Dermis microvascular lymphatic vessel endothelial cell (primary cell): ENCODE data around the gene UBE2J1. TPM values are rescaled to one million over a fixed set of nuclear protein-coding genes. Genes with fewer than 3 reads are reported as not detected.
A peak's percentile ranks its signal among the peaks of the same experiment; 100 is the strongest.

ENCODE experiments used
- DNase-seq, 2 donors: peaks; one replicate each; pipeline versions ENCODE4 v3.0.0 to v3.0.0-alpha.2; 2010; ENCODE audit warnings: low read depth in 2 of 2
- total RNA-seq: library from RNA; depleted of rRNA; stranded (reverse); fragments of >200 nt; gene quantifications from 2 replicates; pipeline ENCODE4 v1.2.1, GENCODE V29; 2014

Gene UBE2J1
- total RNA-seq, 1 donor from 2014 or later = 56.6 TPM

DNA sequence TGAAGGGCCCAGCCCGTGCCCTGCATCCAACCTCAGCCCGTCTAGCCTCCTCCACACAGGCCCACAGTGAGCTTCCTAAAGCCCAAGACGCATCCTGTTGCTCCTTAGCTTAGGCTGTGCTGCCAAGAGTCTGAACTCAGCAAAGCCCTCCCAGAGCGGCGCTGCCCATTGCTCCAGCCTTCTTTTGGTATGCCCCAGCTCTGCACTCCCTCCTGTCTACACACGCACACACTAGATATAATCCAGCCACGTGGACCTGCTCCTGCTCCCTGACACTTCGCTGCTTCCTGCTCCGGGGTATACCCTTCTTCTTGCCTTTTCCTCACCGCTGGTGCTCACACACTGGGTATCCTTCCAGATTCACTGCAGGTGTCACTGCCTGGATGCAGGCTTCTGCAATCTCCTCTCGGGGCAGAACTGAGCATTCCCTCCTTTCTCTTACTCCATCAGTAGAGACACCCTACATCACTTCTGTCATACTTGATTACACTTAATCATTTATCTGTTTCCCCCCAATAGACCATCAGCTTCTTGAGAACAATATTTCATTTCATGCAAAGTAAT, 61.2 kb downstream of the UBE2J1 start:
- no peak for DNase-seq

DNA sequence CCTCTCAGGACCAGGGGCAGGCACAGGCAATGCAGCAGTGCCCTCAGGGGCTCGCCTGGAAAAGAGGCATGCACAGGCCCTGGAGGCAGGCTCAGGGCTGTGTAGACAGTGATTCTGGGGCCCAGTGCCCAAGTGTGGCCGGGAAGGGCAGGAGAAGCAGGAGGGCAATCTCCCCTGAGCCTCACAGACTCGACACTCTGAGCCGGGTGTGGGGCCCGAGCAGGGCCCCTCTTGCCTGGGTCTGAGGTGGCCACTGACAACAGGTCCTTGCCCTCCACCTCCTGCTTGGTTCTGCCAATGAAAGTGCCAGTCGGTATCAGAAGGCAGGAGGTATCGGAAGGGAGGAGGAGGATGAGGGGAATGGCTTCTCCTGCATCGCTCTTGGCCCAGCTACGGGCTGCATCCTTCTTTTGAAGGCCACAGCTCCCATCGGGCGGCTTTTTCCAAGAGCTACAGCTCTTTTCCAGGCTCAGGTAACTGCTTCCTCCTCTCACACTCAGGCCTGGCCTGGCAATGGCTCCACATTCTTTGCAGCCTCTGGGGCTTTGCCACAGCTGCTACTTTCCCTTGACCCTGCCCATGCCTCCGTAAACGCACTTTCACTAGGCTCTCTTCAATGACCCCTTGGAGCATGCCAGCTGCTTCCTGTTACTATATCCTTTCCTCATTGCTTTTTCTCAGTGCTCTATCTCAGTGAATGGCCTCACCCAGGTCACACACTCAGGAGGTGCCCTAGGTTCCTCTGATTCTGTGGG, 61.9 kb downstream of the UBE2J1 start:
- DNase-seq = no peak

DNA sequence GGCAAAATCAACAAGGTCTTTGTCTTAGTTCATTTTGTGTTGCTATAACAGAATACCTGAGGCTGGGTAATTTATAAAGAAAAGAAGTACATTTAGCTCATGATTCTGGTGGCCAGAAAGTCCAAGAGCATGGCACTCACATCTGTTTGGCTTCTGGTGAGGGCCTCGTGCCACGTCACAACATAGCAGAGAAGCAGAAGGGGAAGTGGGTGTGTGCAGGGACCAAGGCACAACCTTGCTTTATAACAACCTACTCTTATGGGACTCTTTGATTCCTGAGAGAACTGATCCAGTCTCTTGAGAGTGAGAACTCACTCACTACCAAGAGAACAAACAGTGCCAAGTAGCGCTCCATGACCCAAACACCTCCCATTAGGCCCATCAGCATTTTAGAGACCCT, 62.8 kb downstream of the UBE2J1 start:
- DNase-seq = no peak

DNA sequence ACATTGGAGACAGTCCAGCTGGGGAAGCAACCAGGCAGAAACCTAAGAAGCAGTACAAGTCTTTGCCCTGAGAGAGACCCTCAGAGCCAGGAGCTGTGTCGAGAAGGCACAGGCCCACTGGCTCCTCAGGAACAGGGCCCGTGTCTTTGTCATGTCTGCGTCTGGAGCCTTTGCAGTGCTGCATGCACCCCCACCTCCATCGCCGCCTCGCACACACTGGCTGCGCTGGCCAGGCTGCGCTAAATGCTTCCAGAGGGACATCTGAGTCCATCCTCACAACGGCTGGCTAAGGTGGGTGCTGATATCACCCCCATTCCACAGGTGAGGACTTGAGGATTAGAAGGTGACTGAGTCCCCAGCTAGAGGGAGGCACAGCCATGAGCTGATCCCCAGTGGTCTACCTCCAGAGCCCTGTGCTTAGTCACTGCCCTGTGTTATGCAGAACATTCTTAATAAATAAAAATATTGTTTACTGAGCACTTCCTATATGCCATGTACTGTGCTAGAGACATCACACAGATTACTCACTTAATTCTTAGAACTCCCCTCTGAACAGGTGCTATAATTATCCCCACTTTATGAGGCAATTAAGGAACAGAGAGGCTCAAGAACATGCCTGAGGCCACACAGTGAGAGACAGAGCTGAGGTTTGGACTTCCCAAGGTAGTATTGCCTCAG, 65.0 kb downstream of the UBE2J1 start:
- no peak for DNase-seq

DNA sequence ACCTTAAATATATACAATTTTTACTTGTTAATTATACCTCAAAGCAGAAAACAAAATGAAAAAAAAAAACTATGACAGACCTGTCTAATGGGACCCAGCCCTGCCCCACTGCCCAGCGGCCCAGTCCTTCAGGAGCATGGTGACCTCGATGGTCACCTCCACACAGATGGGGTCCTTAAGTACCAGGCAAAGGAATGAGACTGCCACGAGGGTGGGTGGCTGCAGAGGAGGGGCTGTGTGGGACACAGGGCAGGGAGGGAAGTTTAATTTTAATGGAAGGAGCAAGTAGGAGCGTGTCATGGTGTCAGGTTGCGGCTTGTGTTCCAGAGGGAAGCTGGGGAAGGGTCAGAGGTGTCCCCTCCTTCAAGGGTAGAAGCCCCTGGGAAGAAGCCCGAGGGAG, 66.0 kb downstream of the UBE2J1 start:
- DNase-seq = no peak

DNA sequence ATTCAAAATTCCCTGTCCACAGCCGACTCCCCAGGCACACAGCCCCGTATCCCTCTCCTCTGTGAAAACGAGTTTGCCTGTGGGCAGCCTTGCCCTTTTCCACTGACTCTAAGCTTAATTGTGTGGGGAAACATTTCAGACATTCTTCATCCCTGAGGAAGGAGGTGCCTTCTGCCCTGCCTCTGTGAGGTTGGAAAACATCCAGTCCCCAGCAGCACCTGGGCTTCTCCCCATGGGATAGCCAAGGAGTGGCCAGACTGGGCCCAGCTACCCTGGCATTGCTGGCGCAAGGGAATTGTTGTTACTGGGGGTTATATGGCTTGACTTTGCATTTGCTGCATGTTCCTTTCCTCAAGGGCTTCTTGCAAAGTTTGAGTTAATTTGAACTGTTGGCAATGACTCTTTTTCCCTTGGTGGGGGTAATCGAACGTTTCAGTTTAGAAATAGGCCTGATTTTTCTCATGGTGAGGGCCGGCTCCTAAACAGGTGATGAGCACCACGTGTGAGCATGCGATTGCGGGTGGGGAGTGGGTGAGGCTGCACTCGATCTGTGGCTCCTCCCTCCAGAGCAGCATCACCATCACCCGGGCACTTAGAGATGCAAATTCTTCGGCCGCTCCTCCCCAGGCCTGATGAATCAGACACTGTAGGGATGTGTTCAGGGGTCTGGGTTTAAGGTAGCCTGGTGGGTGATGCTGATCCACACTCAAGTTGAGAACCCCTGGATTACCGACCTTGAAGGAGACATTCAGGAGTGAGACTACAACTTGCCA, 67.4 kb downstream of the UBE2J1 start:
- DNase-seq = no peak

DNA sequence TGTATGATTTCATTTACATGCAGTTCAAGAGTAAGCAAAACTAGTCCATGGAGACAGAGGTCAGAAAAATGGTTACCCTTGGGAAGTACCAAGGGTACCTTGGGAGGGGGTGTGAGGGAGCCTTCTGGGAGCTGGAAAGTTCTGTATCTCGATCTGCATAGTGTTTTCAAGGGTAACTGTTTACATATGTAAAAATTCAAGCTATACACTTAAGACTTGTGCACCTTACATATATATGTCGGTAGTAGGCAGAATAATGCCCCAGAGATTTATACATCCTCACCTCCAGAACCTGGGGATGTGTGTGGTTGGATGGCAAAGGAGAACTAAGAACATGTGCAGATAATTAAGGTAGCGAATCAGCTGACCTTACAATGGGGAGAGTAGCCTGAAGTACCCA, 68.4 kb downstream of the UBE2J1 start:
- no peak for DNase-seq

DNA sequence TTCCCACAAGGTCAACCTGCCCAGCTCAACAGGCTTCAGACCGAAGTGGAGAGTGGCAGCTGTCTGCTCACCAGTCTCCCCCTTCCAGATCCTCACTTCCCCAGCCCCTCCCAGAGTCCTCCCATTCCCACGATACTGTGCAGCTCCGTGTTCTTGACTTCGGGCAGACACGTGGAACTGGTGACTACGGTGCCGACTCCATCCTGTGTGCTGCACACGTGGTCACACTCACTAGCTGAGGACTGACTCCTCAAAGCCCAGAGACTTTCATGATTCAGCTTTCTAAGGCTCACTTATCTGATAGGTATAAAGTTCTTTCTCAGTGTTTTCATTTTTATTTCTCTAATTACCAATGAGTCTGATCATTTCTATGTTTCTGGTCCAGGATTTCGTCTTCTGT, 69.8 kb downstream of the UBE2J1 start:
- DNase-seq = no peak

DNA sequence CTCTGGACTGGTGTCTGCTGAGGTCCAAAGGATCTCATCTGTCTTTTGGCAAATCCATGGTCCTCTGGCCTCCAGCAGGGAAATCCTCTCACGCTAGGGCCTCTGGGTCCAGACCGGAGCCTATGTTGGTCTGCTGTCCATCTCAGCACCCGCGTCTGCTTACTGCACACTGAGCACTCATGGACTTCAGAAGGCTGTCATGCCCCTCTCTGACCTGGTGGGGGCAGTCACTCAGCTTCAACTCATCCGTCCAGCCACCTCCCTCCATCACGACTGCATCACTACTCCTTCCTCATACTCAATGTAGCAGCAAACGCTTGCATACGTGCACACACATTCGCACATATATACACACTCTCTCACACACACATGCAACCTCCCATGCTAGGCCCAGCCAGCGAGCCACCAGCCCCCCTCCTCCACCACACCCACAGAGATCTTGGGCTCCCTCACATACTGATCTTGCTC, 70.7 kb downstream of the UBE2J1 start:
- DNase-seq = peak in 1 of 2 donors; percentile 70

DNA sequence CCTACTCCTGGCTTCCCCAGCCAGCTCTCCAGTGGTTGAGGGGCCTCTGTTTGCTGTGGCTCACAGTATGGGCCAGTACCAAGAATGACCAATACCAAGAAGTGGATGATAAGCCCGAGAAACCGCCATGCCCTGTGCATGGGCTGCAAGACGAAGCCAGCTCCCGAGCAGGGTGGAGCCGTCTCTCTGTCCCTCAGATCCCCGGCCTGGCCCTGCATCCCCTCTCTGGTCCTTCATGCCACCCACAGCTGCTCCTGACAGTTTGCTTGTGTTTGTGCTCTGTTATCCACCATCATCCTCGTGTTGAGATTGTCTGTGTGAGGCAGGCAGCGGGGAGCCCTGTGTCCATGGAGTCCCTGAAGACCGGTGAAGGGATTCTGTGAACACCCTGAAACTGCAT, 73.6 kb downstream of the UBE2J1 start:
- no peak for DNase-seq

Other genes with a start within 250 kb of the UBE2J1 start
- gene SRSF12, start 234.7 kb downstream of the UBE2J1 start, total RNA-seq = under 0.01 and 0.13 TPM in 2 replicates
- gene PM20D2, start 206.7 kb downstream of the UBE2J1 start, total RNA-seq = 2.7 and 5.4 TPM in 2 replicates
- gene GABRR1, start 135.4 kb downstream of the UBE2J1 start, total RNA-seq = not detected in 2 replicates
- gene GABRR2, start 37.4 kb downstream of the UBE2J1 start, total RNA-seq = 0.13 and 0.38 TPM in 2 replicates
- 0.26 and 0.76 TPM in 2 replicates for gene RRAGD, start 59.6 kb upstream of the UBE2J1 start, total RNA-seq
- 4.9 and 14.4 TPM in 2 replicates for gene ANKRD6, start 80.4 kb upstream of the UBE2J1 start, total RNA-seq